Muscle layer of duodenum (tissue), 2 donors: ENCODE measurements around the gene CAMK1D.

Experiments
- H3K27ac ChIP-seq: one replicate; pipeline ENCODE4 v1.7.0; 2013; ENCODE audit warnings: mild to moderate bottlenecking, low read length
- H3K27me3 ChIP-seq: one replicate; pipeline ENCODE4 v1.7.0; 2013; ENCODE audit warnings: low read depth, mild to moderate bottlenecking, control low read depth, low read length
- H3K36me3 ChIP-seq, 2 donors: one replicate each; pipeline ENCODE4 v1.7.0; 2013; ENCODE audit warnings: low read length in 2 of 2, control low read depth in 1 of 2, mild to moderate bottlenecking in 1 of 2; ENCODE audit not compliant: insufficient read depth in 2 of 2, control insufficient read depth in 1 of 2
- H3K4me1 ChIP-seq, 2 donors: one replicate each; pipeline ENCODE4 v1.7.0; 2013; ENCODE audit warnings: low read length in 2 of 2, mild to moderate bottlenecking in 2 of 2, control low read depth in 1 of 2, moderate library complexity in 1 of 2; ENCODE audit not compliant: insufficient read depth in 2 of 2, control insufficient read depth in 1 of 2
- H3K4me3 ChIP-seq, 2 donors: one replicate each; pipeline ENCODE4 v1.7.0; 2013; ENCODE audit warnings: low read length in 2 of 2, low read depth in 1 of 2, mild to moderate bottlenecking in 1 of 2
- H3K9me3 ChIP-seq, 2 donors: one replicate each; pipeline ENCODE4 v1.7.0; 2013; ENCODE audit warnings: low read length in 2 of 2, control low read depth in 1 of 2, mild to moderate bottlenecking in 1 of 2; ENCODE audit not compliant: control insufficient read depth in 1 of 2
- donor health status: healthy.

CAMK1D gene

GRCh38 chr10:12377658-12378290 is 28.4 kb downstream of the CAMK1D start:
- Histone ChIP-seq H3K27me3 (no peaks in the 10 kb centered on the region), H3K4me1 (peaks cover 0 to 8% of the 10 kb centered on the region in 2 donors), H3K36me3 (no peaks in the 10 kb centered on the region), H3K4me3 (no peak overlapping the region), H3K27ac (no peak overlapping the region), H3K9me3 (no peaks in the 10 kb centered on the region)

DNA sequence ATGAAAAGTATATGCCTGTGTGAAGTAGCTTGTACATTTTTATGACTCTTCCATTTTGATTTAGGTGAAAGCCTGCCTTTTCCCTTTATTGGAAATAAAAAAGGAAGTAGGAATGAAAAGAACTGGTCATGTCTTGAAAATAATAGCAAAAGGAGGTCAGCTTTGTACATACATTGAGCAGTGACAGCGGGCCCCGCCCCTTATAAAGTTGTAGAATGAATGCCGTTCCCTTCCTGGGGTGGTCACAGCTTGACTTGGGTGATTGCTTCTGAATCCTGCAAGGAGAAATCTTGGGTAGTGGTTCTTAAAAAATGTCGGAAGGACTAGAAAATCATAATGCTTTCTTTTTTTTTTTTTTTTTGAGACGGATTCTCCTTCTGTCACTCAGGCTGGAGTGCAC is 31.7 kb downstream of the CAMK1D start:
- no peak overlapping the region for H3K4me3 ChIP-seq
- H3K27ac ChIP-seq, result no peak overlapping the region
- H3K9me3 ChIP-seq, result no peaks in the 10 kb centered on the region
- peaks cover 0 to 5% of the 10 kb centered on the region in 2 donors for H3K4me1 ChIP-seq
- no peaks in the 10 kb centered on the region for H3K36me3 ChIP-seq
- no peaks in the 10 kb centered on the region for H3K27me3 ChIP-seq

DNA sequence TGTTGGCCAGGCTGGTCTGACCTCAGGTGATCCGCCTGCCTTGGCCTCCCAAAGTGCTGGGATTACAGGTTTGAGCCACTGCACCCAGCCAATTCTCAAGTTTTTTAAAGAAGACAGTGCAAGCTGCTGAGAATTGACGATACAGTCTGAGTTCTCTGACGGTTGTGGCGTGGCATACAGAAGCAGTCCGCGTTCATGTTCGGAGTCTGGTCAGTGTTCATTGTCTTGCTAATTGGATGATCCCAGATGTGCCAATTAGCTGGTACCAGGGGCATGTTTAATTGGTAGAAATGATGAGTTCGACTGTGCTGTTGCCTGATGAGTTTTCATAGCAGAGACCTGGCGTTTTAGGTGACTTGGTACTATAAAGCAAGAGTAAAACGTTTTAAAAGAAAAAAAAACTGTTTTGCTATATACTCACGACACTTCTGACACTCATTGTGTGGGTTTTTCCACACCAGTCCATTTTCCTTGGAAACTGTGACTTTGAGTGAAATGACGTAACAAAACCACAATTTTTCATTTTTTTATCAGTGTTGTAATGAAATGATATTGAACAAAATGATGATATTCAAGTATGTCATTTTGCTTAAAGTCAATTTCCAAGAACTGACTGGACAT is 32.3 kb downstream of the CAMK1D start:
- Histone ChIP-seq H3K4me1 (peaks cover 0 to 5% of the 10 kb centered on the region in 2 donors), H3K4me3 (no peak overlapping the region), H3K36me3 (no peaks in the 10 kb centered on the region), H3K27ac (no peak overlapping the region), H3K9me3 (no peaks in the 10 kb centered on the region), H3K27me3 (no peaks in the 10 kb centered on the region)

DNA sequence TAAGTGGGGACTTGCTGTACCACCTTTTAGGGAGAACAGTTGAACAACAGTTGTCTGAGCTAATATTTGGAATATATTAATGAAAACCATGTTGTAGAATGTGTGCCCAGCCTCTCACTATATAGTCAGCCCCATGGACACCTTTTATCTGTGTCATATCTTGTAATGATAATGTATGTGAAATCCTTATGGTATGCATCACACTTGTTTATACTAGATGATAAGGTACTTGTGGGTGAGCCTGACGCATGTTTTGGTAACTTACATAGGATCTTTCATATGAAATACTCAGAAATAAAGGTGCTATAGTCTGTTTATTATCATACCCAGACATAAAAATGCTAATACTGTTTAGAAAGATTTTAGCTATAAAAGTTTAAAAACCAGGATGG is 32.8 kb downstream of the CAMK1D start:
- Histone ChIP-seq H3K4me1 (peaks cover 0 to 5% of the 10 kb centered on the region in 2 donors), H3K27ac (no peak overlapping the region), H3K36me3 (no peaks in the 10 kb centered on the region), H3K27me3 (no peaks in the 10 kb centered on the region), H3K9me3 (no peaks in the 10 kb centered on the region), H3K4me3 (no peak overlapping the region)

DNA sequence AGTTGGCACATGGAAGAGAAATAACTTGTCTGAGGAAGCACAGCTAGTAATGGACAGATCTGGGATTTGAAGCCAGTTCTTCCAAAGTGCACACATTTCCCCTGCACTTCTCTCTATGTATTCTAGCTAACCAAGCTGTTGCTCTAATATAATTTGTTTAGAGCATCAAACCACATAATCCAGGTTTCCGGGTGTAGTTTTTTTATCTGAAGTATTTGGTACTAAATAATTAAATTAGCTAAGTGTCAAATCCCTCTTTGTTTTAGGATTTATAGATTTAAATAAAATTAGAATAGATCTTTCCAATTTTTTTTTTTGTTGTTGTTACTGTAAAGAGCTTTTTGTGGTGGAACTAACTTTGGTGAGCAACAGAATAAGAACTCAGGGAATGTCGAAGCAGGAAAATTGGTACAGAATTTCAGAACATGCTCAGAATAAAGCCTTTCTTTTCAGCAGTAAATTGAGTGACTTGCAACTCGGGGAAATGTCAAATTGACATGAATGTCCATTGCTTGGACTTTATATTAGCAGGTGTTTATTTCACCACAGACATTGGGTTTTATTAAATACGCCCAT is 33.7 kb downstream of the CAMK1D start:
- no peak overlapping the region for H3K4me3 ChIP-seq
- H3K27ac ChIP-seq, result no peak overlapping the region
- no peaks in the 10 kb centered on the region for H3K27me3 ChIP-seq
- peaks cover 0 to 1% of the 10 kb centered on the region in 2 donors for H3K4me1 ChIP-seq
- no peaks in the 10 kb centered on the region for H3K36me3 ChIP-seq
- no peaks in the 10 kb centered on the region for H3K9me3 ChIP-seq

DNA sequence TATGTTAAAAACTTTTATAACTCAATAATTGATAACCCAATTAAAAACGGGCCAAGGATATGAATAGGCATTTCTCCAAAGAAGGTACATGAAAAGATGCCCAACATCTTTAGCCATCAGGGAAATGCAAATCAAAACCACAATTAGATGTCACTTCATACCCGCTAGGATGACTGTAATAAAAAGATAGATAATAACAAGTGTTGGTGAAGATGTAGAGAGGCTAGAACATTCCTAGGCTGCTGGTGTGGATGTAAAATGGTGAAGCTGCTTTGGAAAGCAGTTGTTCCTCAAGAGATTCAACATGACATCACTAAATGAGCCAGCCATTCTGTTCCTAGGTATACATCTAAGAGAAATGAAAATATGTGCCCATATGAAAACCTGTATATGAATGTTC is 35.6 kb downstream of the CAMK1D start:
- no peaks in the 10 kb centered on the region for H3K27me3 ChIP-seq
- H3K4me3 ChIP-seq, result no peak overlapping the region
- no peak overlapping the region for H3K27ac ChIP-seq
- no peaks in the 10 kb centered on the region for H3K36me3 ChIP-seq
- H3K4me1 ChIP-seq, result peaks cover 7 to 12% of the 10 kb centered on the region in 2 donors
- H3K9me3 ChIP-seq, result no peaks in the 10 kb centered on the region

- no peaks in the 10 kb centered on the region for H3K36me3 ChIP-seq
- no peak overlapping the region for H3K4me3 ChIP-seq
- no peak overlapping the region for H3K27ac ChIP-seq
- H3K27me3 ChIP-seq, result no peaks in the 10 kb centered on the region
- H3K9me3 ChIP-seq, result no peaks in the 10 kb centered on the region
- peaks cover 7 to 20% of the 10 kb centered on the region in 2 donors for H3K4me1 ChIP-seq
These were observed 38.3 kb downstream of the CAMK1D start for GRCh38 chr10:12387561-12388210.

GRCh38 chr10:12388671-12389070 is 39.3 kb downstream of the CAMK1D start:
- Histone ChIP-seq H3K27ac (no peak overlapping the region), H3K27me3 (no peaks in the 10 kb centered on the region), H3K4me3 (no peak overlapping the region), H3K9me3 (no peaks in the 10 kb centered on the region), H3K36me3 (no peaks in the 10 kb centered on the region), H3K4me1 (peaks cover 7 to 20% of the 10 kb centered on the region in 2 donors)

- no peaks in the 10 kb centered on the region for H3K9me3 ChIP-seq
- H3K27ac ChIP-seq, result no peak overlapping the region
- H3K4me1 ChIP-seq, result peaks cover 7 to 20% of the 10 kb centered on the region in 2 donors
- H3K36me3 ChIP-seq, result no peaks in the 10 kb centered on the region
- H3K27me3 ChIP-seq, result no peaks in the 10 kb centered on the region
- no peak overlapping the region for H3K4me3 ChIP-seq
These were observed 39.9 kb downstream of the CAMK1D start for GRCh38 chr10:12389154-12389734.

GRCh38 chr10:12390733-12391132 is 41.4 kb downstream of the CAMK1D start:
- Histone ChIP-seq H3K36me3 (no peaks in the 10 kb centered on the region), H3K9me3 (no peaks in the 10 kb centered on the region), H3K27ac (no peak overlapping the region), H3K4me3 (no peak overlapping the region), H3K4me1 (peaks cover 7 to 20% of the 10 kb centered on the region in 2 donors), H3K27me3 (no peaks in the 10 kb centered on the region)

GRCh38 chr10:12391206-12391605 is 41.9 kb downstream of the CAMK1D start:
- no peaks in the 10 kb centered on the region for H3K36me3 ChIP-seq
- H3K27ac ChIP-seq, result no peak overlapping the region
- H3K27me3 ChIP-seq, result no peaks in the 10 kb centered on the region
- H3K4me3 ChIP-seq, result no peak overlapping the region
- H3K9me3 ChIP-seq, result no peaks in the 10 kb centered on the region
- peaks cover 7 to 20% of the 10 kb centered on the region in 2 donors for H3K4me1 ChIP-seq
